Measurements from ENCODE around the gene DAPK2.

GRCh38 chr15:63893866-63894661 lies 152.2 kb downstream of the DAPK2 start:
- no peak for TF ChIP-seq CTCF (IDR thresholded peaks at IDR 0.05)
- no peak for TF ChIP-seq SIN3A (IDR thresholded peaks at IDR 0.05; ENCODE audit: borderline replicate concordance, low read depth, low read length)
- no peak for TF ChIP-seq TEAD4 (IDR thresholded peaks at IDR 0.05; ENCODE audit: borderline replicate concordance, insufficient read depth)
- TF ChIP-seq FOXM1 (IDR thresholded peaks at IDR 0.05; ENCODE audit: low read depth): no peak
- no peak for TF ChIP-seq MAX (IDR thresholded peaks at IDR 0.05; ENCODE audit: low read depth)
- TF ChIP-seq POLR2AphosphoS5 (IDR thresholded peaks at IDR 0.05; ENCODE audit: low read depth, low read length): no peak
- no peak for TF ChIP-seq FOSL2 (IDR thresholded peaks at IDR 0.05; ENCODE audit: borderline replicate concordance, low read depth)
- TF ChIP-seq REST (IDR thresholded peaks at IDR 0.05; ENCODE audit: low read depth, low read length): no peak

All from SK-N-SH (cell line).